Keratinocyte (primary cell): ENCODE data around the gene CD37. TPM values are rescaled to one million over a fixed set of nuclear protein-coding genes. Genes with fewer than 3 reads are reported as not detected.

Experiments used
- DNase-seq: peaks from one replicate; pipeline ENCODE4 v3.0.0-alpha.2; 2011; ENCODE audit warnings: low read depth, missing footprints, low spot score
- FAIRE-seq: peaks from 2 replicates; lab custom pipeline; 2011; peaks lifted over from hg19 to GRCh38; lab: Jason Lieb, UNC
- H2AFZ ChIP-seq: 2 replicates; pipeline ENCODE4 v1.6.0; 2012; ENCODE audit warnings: low read length, control low read depth, inconsistent platforms; ENCODE audit not compliant: control insufficient read depth
- H3K27ac ChIP-seq: 2 replicates; pipeline ENCODE4 v1.5.1; 2011; ENCODE audit warnings: low read length; ENCODE audit not compliant: control insufficient read depth, insufficient read depth
- H3K27me3 ChIP-seq: 3 replicates; pipeline ENCODE4 v1.6.0; 2011; ENCODE audit warnings: low read length; ENCODE audit not compliant: control insufficient read depth, insufficient read depth; ENCODE audit errors: extremely low read depth
- H3K36me3 ChIP-seq, 2 experiments: 2 replicates in 1 of 2; 3 replicates in 1 of 2; pipeline ENCODE4 v1.5.1; 2011; ENCODE audit warnings: low read length in 2 of 2, mild to moderate bottlenecking in 1 of 2; ENCODE audit not compliant: control insufficient read depth in 2 of 2, insufficient read depth in 2 of 2; ENCODE audit errors: extremely low read depth in 1 of 2
- H3K4me1 ChIP-seq: 3 replicates; pipeline ENCODE4 v1.5.1; 2011; ENCODE audit warnings: low read length; ENCODE audit not compliant: control insufficient read depth, insufficient read depth; ENCODE audit errors: extremely low read depth
- H3K4me2 ChIP-seq: 3 replicates; pipeline ENCODE4 v1.6.0; 2011; ENCODE audit warnings: low read depth, low read length; ENCODE audit not compliant: control insufficient read depth, insufficient read depth; ENCODE audit errors: extremely low read depth
- H3K4me3 ChIP-seq, 3 experiments: fragments of 200-600 bp in 1 of 3; sonication (generic) in 1 of 3; 2 replicates in 2 of 3; 3 replicates in 1 of 3; pipeline ENCODE4 v1.5.1; 2011 to 2016; ENCODE audit warnings: low read length in 3 of 3, mild to moderate bottlenecking in 3 of 3, control low read depth in 2 of 3, inconsistent platforms in 1 of 3, low read depth in 1 of 3, mixed read lengths in 1 of 3, mixed run types in 1 of 3, moderate library complexity in 1 of 3; ENCODE audit not compliant: control insufficient read depth in 2 of 3, insufficient read depth in 2 of 3; ENCODE audit errors: extremely low read depth in 1 of 3
- H3K79me2 ChIP-seq: 2 replicates; pipeline ENCODE4 v1.6.0; 2012; ENCODE audit warnings: low read length; ENCODE audit not compliant: control insufficient read depth, insufficient read depth
- H3K9ac ChIP-seq: 3 replicates; pipeline ENCODE4 v1.6.0; 2011; ENCODE audit warnings: low read length; ENCODE audit not compliant: control insufficient read depth, insufficient read depth; ENCODE audit errors: extremely low read depth
- H3K9me1 ChIP-seq: 3 replicates; pipeline ENCODE4 v1.6.0; 2011; ENCODE audit warnings: low read length; ENCODE audit not compliant: control insufficient read depth, insufficient read depth; ENCODE audit errors: extremely low read depth
- H3K9me3 ChIP-seq: 2 replicates; pipeline ENCODE4 v1.5.1; 2012; ENCODE audit warnings: low read depth, low read length; ENCODE audit not compliant: control insufficient read depth
- H4K20me1 ChIP-seq: 3 replicates; pipeline ENCODE4 v1.6.0; 2011; ENCODE audit warnings: low read length; ENCODE audit not compliant: control insufficient read depth, insufficient read depth; ENCODE audit errors: extremely low read depth
- EZH2 ChIP-seq: IDR thresholded peaks from one replicate; pipeline ENCODE4 v1.6.1; 2012; ENCODE audit warnings: inconsistent platforms, mild to moderate bottlenecking, low read length, moderate library complexity
- dilution Hi-C: fragments of 300-500 bp; cut with MboI; formaldehyde crosslinking; loops from one replicate; pipeline ENCODE4 v1.7.0; 2020; ENCODE audit warnings: low sequenced_read_pairs; ENCODE audit not compliant: extremely low pct_ligation_motif_present
- polyA plus RNA-seq, 5 experiments: library from polyadenylated mRNA; depleted of rRNA in 3 of 5; stranded (reverse) in 3 of 5; stranded (forward) in 1 of 5; unstranded in 1 of 5; fragments of >200 nt; gene quantifications; 1 replicate in 1 of 5; 2 replicates in 3 of 5; 3 replicates in 1 of 5; pipeline versions ENCODE4 v1.2.1 to v1.2.3, GENCODE V29; 2011 to 2012; ENCODE audit warnings: missing spikeins in 2 of 5, low read depth in 1 of 5, low replicate concordance in 1 of 5
- TF ChIP-seq, protein P1 (sequence below), 3 experiments: IDR thresholded peaks in 1 of 3; conservative IDR thresholded peaks in 1 of 3; optimal IDR thresholded peaks in 1 of 3; 2 replicates in 2 of 3; 3 replicates in 1 of 3; pipeline versions ENCODE3 to v1.5.1; 2011; ENCODE audit warnings: low read length in 3 of 3, mild to moderate bottlenecking in 3 of 3, moderate library complexity in 2 of 3, control low read depth in 1 of 3, inconsistent platforms in 1 of 3; ENCODE audit not compliant: insufficient read depth in 2 of 3; ENCODE audit errors: extremely low read depth in 1 of 3

CD37 gene
- polyA plus RNA-seq, 1 donor (not counting 4 experiments of a cell fraction or from before 2014, with no cell fraction given), result not detected

DNA sequence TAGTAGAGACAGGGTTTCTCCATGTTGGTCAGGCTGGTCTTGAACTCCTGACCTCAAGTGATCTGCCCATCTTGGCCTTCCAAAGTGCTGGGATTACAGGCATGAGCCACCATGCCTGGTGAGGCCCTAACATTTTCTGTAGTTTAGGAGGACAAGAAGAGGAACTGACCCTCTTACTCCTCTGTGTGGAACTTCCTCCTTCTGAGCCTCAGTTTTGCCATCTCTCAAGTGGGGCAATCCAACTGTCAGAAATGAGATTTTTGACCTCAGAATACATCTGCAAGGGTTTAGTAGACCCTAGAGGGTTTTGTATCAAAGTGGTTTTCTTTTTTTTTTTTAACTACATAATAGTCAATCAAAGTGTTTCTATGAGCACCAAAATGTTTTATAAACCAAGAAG is 30.9 kb downstream of the CD37 start:
- H3K27me3 ChIP-seq, result no peaks in the 10 kb centered on the region
- H3K4me3 ChIP-seq, result no peak overlapping the region
- no peak for TF ChIP-seq EZH2
- TF ChIP-seq, protein P1, sequence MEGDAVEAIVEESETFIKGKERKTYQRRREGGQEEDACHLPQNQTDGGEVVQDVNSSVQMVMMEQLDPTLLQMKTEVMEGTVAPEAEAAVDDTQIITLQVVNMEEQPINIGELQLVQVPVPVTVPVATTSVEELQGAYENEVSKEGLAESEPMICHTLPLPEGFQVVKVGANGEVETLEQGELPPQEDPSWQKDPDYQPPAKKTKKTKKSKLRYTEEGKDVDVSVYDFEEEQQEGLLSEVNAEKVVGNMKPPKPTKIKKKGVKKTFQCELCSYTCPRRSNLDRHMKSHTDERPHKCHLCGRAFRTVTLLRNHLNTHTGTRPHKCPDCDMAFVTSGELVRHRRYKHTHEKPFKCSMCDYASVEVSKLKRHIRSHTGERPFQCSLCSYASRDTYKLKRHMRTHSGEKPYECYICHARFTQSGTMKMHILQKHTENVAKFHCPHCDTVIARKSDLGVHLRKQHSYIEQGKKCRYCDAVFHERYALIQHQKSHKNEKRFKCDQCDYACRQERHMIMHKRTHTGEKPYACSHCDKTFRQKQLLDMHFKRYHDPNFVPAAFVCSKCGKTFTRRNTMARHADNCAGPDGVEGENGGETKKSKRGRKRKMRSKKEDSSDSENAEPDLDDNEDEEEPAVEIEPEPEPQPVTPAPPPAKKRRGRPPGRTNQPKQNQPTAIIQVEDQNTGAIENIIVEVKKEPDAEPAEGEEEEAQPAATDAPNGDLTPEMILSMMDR (optimal IDR thresholded peaks at IDR 0.05 in 1 of 3, IDR thresholded peaks at IDR 0.05 in 1 of 3, conservative IDR thresholded peaks at IDR 0.05 in 1 of 3; ENCODE audit: extremely low read depth in 1 of 3, insufficient read depth in 2 of 3, low read length in 3 of 3), result no peak
- dilution Hi-C loops, result no loop called here
- no peak overlapping the region for H3K4me2 ChIP-seq
- H3K9me1 ChIP-seq, result no peaks in the 10 kb centered on the region
- DNase-seq, result no peak
- no peaks in the 10 kb centered on the region for H4K20me1 ChIP-seq
- H2AFZ ChIP-seq, result no peak overlapping the region
- no peaks in the 10 kb centered on the region for H3K36me3 ChIP-seq
- no peak overlapping the region for H3K27ac ChIP-seq
- H3K9ac ChIP-seq, result no peak overlapping the region
- H3K79me2 ChIP-seq, result no peaks in the 10 kb centered on the region
- H3K4me1 ChIP-seq, result peaks cover 12% of the 10 kb centered on the region
- H3K9me3 ChIP-seq, result peaks cover 9% of the 10 kb centered on the region
- FAIRE-seq, result no peak

DNA sequence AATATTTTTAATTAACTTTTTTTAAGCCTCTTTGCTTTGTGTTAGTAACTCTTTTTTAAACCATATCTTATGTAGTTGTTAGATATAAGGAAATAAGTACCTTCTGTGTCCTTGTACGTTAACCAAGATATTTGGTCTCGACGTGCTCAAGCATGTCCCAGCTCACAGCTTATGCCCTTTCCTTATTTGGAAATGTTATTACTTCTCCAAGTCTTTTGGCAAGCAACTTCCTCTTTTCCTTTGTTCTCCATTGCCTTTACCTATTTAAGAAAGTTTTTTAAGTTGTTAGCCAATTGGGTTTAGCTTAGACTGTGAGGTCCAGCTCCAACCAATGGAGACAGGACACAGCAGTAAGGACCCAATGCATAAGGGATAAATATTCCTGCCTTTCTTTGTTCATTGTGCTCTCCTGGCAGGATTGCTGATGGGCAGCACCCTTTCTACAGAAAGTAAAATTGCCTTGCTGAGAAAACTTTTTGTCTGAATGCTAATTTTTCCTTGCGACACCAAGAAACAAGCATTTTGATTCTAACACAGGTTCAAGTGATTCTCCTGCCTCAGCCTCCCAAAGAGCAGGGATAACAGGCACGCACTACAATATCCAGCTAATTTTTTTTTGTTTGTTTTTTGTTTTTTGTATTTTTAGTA is 33.6 kb downstream of the CD37 start:
- DNase-seq (no peak), FAIRE-seq (no peak)
- H2AFZ ChIP-seq, result no peak overlapping the region
- no peaks in the 10 kb centered on the region for H3K4me1 ChIP-seq
- H3K9me1 ChIP-seq, result no peaks in the 10 kb centered on the region
- H3K36me3 ChIP-seq, result no peaks in the 10 kb centered on the region
- H3K79me2 ChIP-seq, result no peaks in the 10 kb centered on the region
- no peak overlapping the region for H3K9ac ChIP-seq
- H3K9me3 ChIP-seq, result peaks cover 9% of the 10 kb centered on the region
- no peak overlapping the region for H3K4me2 ChIP-seq
- H3K4me3 ChIP-seq, result no peak overlapping the region
- TF ChIP-seq, protein P1 (optimal IDR thresholded peaks at IDR 0.05 in 1 of 3, IDR thresholded peaks at IDR 0.05 in 1 of 3, conservative IDR thresholded peaks at IDR 0.05 in 1 of 3; ENCODE audit: extremely low read depth in 1 of 3, insufficient read depth in 2 of 3, low read length in 3 of 3), result no peak
- no peak for TF ChIP-seq EZH2
- no peaks in the 10 kb centered on the region for H4K20me1 ChIP-seq
- no peak overlapping the region for H3K27ac ChIP-seq
- no peaks in the 10 kb centered on the region for H3K27me3 ChIP-seq
- dilution Hi-C loops, result no loop called here
